Naive thymus-derived CD4-positive, alpha-beta T cell (primary cell): ENCODE data around the gene DCHS2. TPM values are rescaled to one million over a fixed set of nuclear protein-coding genes. Genes with fewer than 3 reads are reported as not detected.
A peak's percentile ranks its signal among the peaks of the same experiment; 100 is the strongest.

Experiments used
- ATAC-seq: fragments of 150-1000 bp; cut with Tn5 transposase; 2 replicates; pipeline ENCODE4 v1.10.0; 2021; ENCODE audit warnings: mild to moderate bottlenecking, moderate library complexity
- CTCF ChIA-PET: fragments of 350-600 bp; sonication (Branson Sonifier 250); formaldehyde crosslinking; loops from one replicate; lab custom pipeline; 2021; ENCODE audit warnings: antibody characterized with exemption; lab: Charles Lee
- POLR2A ChIA-PET: fragments of 350-600 bp; sonication (Branson Sonifier 250); formaldehyde crosslinking; loops from one replicate; lab custom pipeline; 2021; ENCODE audit warnings: antibody characterized with exemption, inconsistent platforms; lab: Charles Lee
- DNase-seq, 9 donors: peaks; one replicate each; pipeline versions ENCODE4 v3.0.0 to v3.0.0-alpha.2; 2020 to 2022; ENCODE audit warnings: mixed read lengths in 1 of 9
- H3K27ac ChIP-seq: one replicate; pipeline ENCODE4 v1.7.0; 2013; ENCODE audit warnings: mild to moderate bottlenecking, low read depth, low read length, moderate library complexity
- H3K27me3 ChIP-seq, 2 donors: one replicate each; pipeline ENCODE4 v1.7.0; 2013; ENCODE audit warnings: low read length in 2 of 2, mild to moderate bottlenecking in 2 of 2, moderate library complexity in 2 of 2; ENCODE audit not compliant: control insufficient read depth in 2 of 2, insufficient read depth in 2 of 2
- H3K36me3 ChIP-seq, 3 experiments: 1 replicate in 2 of 3; 2 replicates in 1 of 3; pipeline ENCODE4 v1.7.0; 2013; ENCODE audit warnings: low read length in 3 of 3, mild to moderate bottlenecking in 3 of 3, moderate library complexity in 1 of 3; ENCODE audit not compliant: insufficient read depth in 3 of 3, control insufficient read depth in 2 of 3
- H3K4me1 ChIP-seq, 2 donors: one replicate each; pipeline ENCODE4 v1.7.0; 2013; ENCODE audit warnings: low read length in 2 of 2, mild to moderate bottlenecking in 2 of 2, moderate library complexity in 1 of 2; ENCODE audit not compliant: control insufficient read depth in 2 of 2, insufficient read depth in 2 of 2
- H3K4me3 ChIP-seq: 2 replicates; pipeline ENCODE4 v1.7.0; 2013; ENCODE audit warnings: mild to moderate bottlenecking, low read length
- H3K9me3 ChIP-seq, 3 experiments: 1 replicate in 2 of 3; 2 replicates in 1 of 3; pipeline ENCODE4 v1.7.0; 2013; ENCODE audit warnings: low read length in 3 of 3; ENCODE audit not compliant: control insufficient read depth in 2 of 3
- H3K27ac Mint-ChIP-seq, 9 donors: one replicate each; pipeline ENCODE4 v1.8.0; 2020 to 2022; ENCODE audit warnings: mixed read lengths in 9 of 9, mild to moderate bottlenecking in 8 of 9, moderate library complexity in 5 of 9, inconsistent platforms in 2 of 9
- H3K27me3 Mint-ChIP-seq, 5 donors: one replicate each; pipeline ENCODE4 v1.8.0; 2021 to 2022; ENCODE audit warnings: mixed read lengths in 5 of 5, mild to moderate bottlenecking in 1 of 5
- H3K36me3 Mint-ChIP-seq, 5 donors: one replicate each; pipeline ENCODE4 v1.8.0; 2020 to 2022; ENCODE audit warnings: mixed read lengths in 5 of 5, mild to moderate bottlenecking in 3 of 5, inconsistent platforms in 1 of 5
- H3K4me1 Mint-ChIP-seq, 7 donors: one replicate each; pipeline ENCODE4 v1.8.0; 2020 to 2022; ENCODE audit warnings: mixed read lengths in 7 of 7, mild to moderate bottlenecking in 3 of 7, inconsistent platforms in 1 of 7
- H3K4me3 Mint-ChIP-seq, 10 donors: one replicate each; pipeline ENCODE4 v1.8.0; 2020 to 2022; ENCODE audit warnings: mild to moderate bottlenecking in 10 of 10, mixed read lengths in 10 of 10, moderate library complexity in 6 of 10, inconsistent platforms in 2 of 10
- H3K9me3 Mint-ChIP-seq, 11 donors: one replicate each; pipeline ENCODE4 v1.8.0; 2020 to 2022; ENCODE audit warnings: mixed read lengths in 11 of 11, mild to moderate bottlenecking in 4 of 11, inconsistent platforms in 1 of 11, moderate library complexity in 1 of 11
- intact Hi-C, 2 donors: fragments of 100-400 bp; cut with micrococcal nuclease; formaldehyde crosslinking; loops; one replicate each; pipeline ENCODE4 v1.15.1; 2023
- polyA plus RNA-seq, 2 donors: library from polyadenylated mRNA; unstranded; fragments of 300-500 nt; fragmentation: Illumina TruSeq; gene quantifications; one replicate each; pipeline ENCODE4 v1.2.3, GENCODE V29; 2021
- total RNA-seq, 6 experiments: library from RNA in 5 of 6; stranded (reverse) in 5 of 6; gene quantifications; 1 replicate in 5 of 6; 2 replicates in 1 of 6; pipeline ENCODE4 v1.2.3 and lab custom pipeline; 2021 to 2026

Gene DCHS2
- total and polyA plus RNA-seq, 7 experiments from 2014 or later: 0.05 to 0.08 TPM; not detected in 5

- DNase-seq (no peak), ATAC-seq (no peak)
- intact Hi-C loops: no loop called here
- Mint-ChIP-seq H3K27me3 (peaks cover 45 to 74% (median 58%) of the 10 kb centered on the region in 5 donors), H3K4me3 (no peak overlapping the region), H3K36me3 (peaks cover 0 to 4% (median 0%) of the 10 kb centered on the region in 5 donors), H3K9me3 (peaks cover 0 to 11% (median 8%) of the 10 kb centered on the region in 11 donors), H3K27ac (no peak overlapping the region), H3K4me1 (peaks cover 10 to 25% (median 21%) of the 10 kb centered on the region in 7 donors)
- H3K4me1 ChIP-seq: no peaks in the 10 kb centered on the region
- H3K9me3 ChIP-seq: no peaks in the 10 kb centered on the region
- no peaks in the 10 kb centered on the region for H3K36me3 ChIP-seq
- no peak overlapping the region for H3K27ac ChIP-seq
- no peaks in the 10 kb centered on the region for H3K27me3 ChIP-seq
- POLR2A ChIA-PET: no interaction called here
- CTCF ChIA-PET: no interaction called here
- no peak overlapping the region for H3K4me3 ChIP-seq
These were observed 77.2 kb downstream of the DCHS2 start for GRCh38 chr4:154414371-154414770.

GRCh38 chr4:154407443-154407842, 84.2 kb downstream of the DCHS2 start:
- Mint-ChIP-seq H3K27me3 (peaks cover 12 to 38% (median 32%) of the 10 kb centered on the region in 5 donors), H3K4me3 (no peak overlapping the region), H3K36me3 (peaks cover 0 to 4% (median 0%) of the 10 kb centered on the region in 5 donors), H3K27ac (no peak overlapping the region), H3K9me3 (peaks cover 0 to 17% (median 10%) of the 10 kb centered on the region in 11 donors), H3K4me1 (peaks cover 0 to 7% (median 7%) of the 10 kb centered on the region in 7 donors)
- Histone ChIP-seq H3K27me3 (no peaks in the 10 kb centered on the region), H3K4me3 (no peak overlapping the region), H3K9me3 (no peaks in the 10 kb centered on the region), H3K4me1 (no peaks in the 10 kb centered on the region), H3K27ac (no peak overlapping the region), H3K36me3 (no peaks in the 10 kb centered on the region)
- ATAC-seq: no peak
- DNase-seq: no peak
- intact Hi-C loops: no loop called here
- CTCF ChIA-PET: no interaction called here
- POLR2A ChIA-PET: no interaction called here

GRCh38 chr4:154406018-154406795, 85.4 kb downstream of the DCHS2 start:
- Mint-ChIP-seq H3K36me3 (peaks cover 0 to 4% (median 0%) of the 10 kb centered on the region in 5 donors), H3K4me3 (peak overlapping the region in 1 of 10 donors; percentile 5), H3K9me3 (peaks cover 0 to 17% (median 10%) of the 10 kb centered on the region in 11 donors), H3K4me1 (peaks cover 0 to 7% (median 7%) of the 10 kb centered on the region in 7 donors), H3K27me3 (peaks cover 9 to 35% (median 27%) of the 10 kb centered on the region in 5 donors), H3K27ac (no peak overlapping the region)
- Histone ChIP-seq H3K4me1 (no peaks in the 10 kb centered on the region), H3K9me3 (no peaks in the 10 kb centered on the region), H3K27ac (no peak overlapping the region), H3K36me3 (no peaks in the 10 kb centered on the region), H3K27me3 (no peaks in the 10 kb centered on the region), H3K4me3 (no peak overlapping the region)
- ChIA-PET POLR2A (no interaction called here), CTCF (no interaction called here)
- DNase-seq (no peak), ATAC-seq (peak; percentile 40)
- intact Hi-C loops: no loop called here

- H3K9me3 Mint-ChIP-seq: peaks cover 0 to 7% (median 0%) of the 10 kb centered on the region in 11 donors
- H3K4me3 ChIP-seq: no peak overlapping the region
- CTCF ChIA-PET: no interaction called here
- no peaks in the 10 kb centered on the region for H3K4me1 Mint-ChIP-seq
- H3K4me1 ChIP-seq: no peaks in the 10 kb centered on the region
- intact Hi-C loops: no loop called here
- H3K9me3 ChIP-seq: no peaks in the 10 kb centered on the region
- no peak overlapping the region for H3K27ac ChIP-seq
- no peaks in the 10 kb centered on the region for H3K27me3 ChIP-seq
- H3K4me3 Mint-ChIP-seq: no peak overlapping the region
- POLR2A ChIA-PET: no interaction called here
- H3K36me3 Mint-ChIP-seq: no peaks in the 10 kb centered on the region
- ATAC-seq: no peak
- no peak for DNase-seq
- no peaks in the 10 kb centered on the region for H3K36me3 ChIP-seq
- peaks cover 8 to 19% (median 13%) of the 10 kb centered on the region in 5 donors for H3K27me3 Mint-ChIP-seq
- H3K27ac Mint-ChIP-seq: no peak overlapping the region
These were observed 92.2 kb downstream of the DCHS2 start for GRCh38 chr4:154399259-154399974.

- no peaks in the 10 kb centered on the region for H3K36me3 Mint-ChIP-seq
- DNase-seq (no peak), ATAC-seq (no peak)
- intact Hi-C loops: no loop called here
- peaks cover 6 to 21% (median 12%) of the 10 kb centered on the region in 5 donors for H3K27me3 Mint-ChIP-seq
- Histone ChIP-seq H3K27ac (no peak overlapping the region), H3K4me1 (no peaks in the 10 kb centered on the region), H3K4me3 (no peak overlapping the region), H3K27me3 (no peaks in the 10 kb centered on the region), H3K9me3 (no peaks in the 10 kb centered on the region), H3K36me3 (no peaks in the 10 kb centered on the region)
- H3K4me1 Mint-ChIP-seq: no peaks in the 10 kb centered on the region
- CTCF ChIA-PET: no interaction called here
- H3K4me3 Mint-ChIP-seq: no peak overlapping the region
- H3K27ac Mint-ChIP-seq: no peak overlapping the region
- POLR2A ChIA-PET: no interaction called here
- peaks cover 0 to 4% (median 0%) of the 10 kb centered on the region in 11 donors for H3K9me3 Mint-ChIP-seq
These were observed 101.3 kb downstream of the DCHS2 start for GRCh38 chr4:154390324-154390723.

- intact Hi-C loops: no loop called here
- POLR2A ChIA-PET: no interaction called here
- no peaks in the 10 kb centered on the region for H3K36me3 ChIP-seq
- H3K36me3 Mint-ChIP-seq: peaks cover 0 to 4% (median 0%) of the 10 kb centered on the region in 5 donors
- no peak overlapping the region for H3K4me3 ChIP-seq
- CTCF ChIA-PET: no interaction called here
- peaks cover 0 to 8% (median 0%) of the 10 kb centered on the region in 11 donors for H3K9me3 Mint-ChIP-seq
- no peak overlapping the region for H3K27ac Mint-ChIP-seq
- no peak overlapping the region for H3K27ac ChIP-seq
- DNase-seq (no peak), ATAC-seq (no peak)
- no peaks in the 10 kb centered on the region for H3K4me1 Mint-ChIP-seq
- H3K4me1 ChIP-seq: no peaks in the 10 kb centered on the region
- no peaks in the 10 kb centered on the region for H3K9me3 ChIP-seq
- peaks cover 6 to 15% (median 8%) of the 10 kb centered on the region in 5 donors for H3K27me3 Mint-ChIP-seq
- no peak overlapping the region for H3K4me3 Mint-ChIP-seq
- H3K27me3 ChIP-seq: no peaks in the 10 kb centered on the region
These were observed 102.5 kb downstream of the DCHS2 start for GRCh38 chr4:154389148-154389547.
